HCT116 (cell line): ENCODE measurements around the gene BRDT.

Experiments
- EZH2 ChIP-seq: fragments of 200-600 bp; sonication (generic); IDR thresholded peaks from 2 replicates; pipeline ENCODE4 v1.6.1; 2017; ENCODE audit warnings: antibody characterized with exemption, mixed run types
- POLR2A ChIP-seq: IDR thresholded peaks from 2 replicates; pipeline ENCODE4 v1.7.0; 2011; ENCODE audit warnings: borderline replicate concordance; ENCODE audit not compliant: insufficient read depth, insufficient read length; ENCODE audit errors: extremely low read depth
- POLR2AphosphoS5 ChIP-seq: IDR thresholded peaks from 2 replicates; pipeline ENCODE4 v1.6.1; 2011; ENCODE audit warnings: mild to moderate bottlenecking, low read depth, low read length, moderate library complexity
- SIN3A ChIP-seq: IDR thresholded peaks from 2 replicates; pipeline ENCODE4 v1.6.1; 2012; ENCODE audit warnings: low read depth
- TF ChIP-seq, protein P1 (sequence below): IDR thresholded peaks from 2 replicates; pipeline ENCODE4 v1.6.1; 2011; ENCODE audit warnings: mild to moderate bottlenecking, low read length, moderate library complexity; ENCODE audit not compliant: insufficient replicate concordance; ENCODE audit errors: extremely low read depth
- TF ChIP-seq, protein P2 (sequence below), 3 experiments: fragments of 200-600 bp in 1 of 3; sonication (generic) in 1 of 3; IDR thresholded peaks in 2 of 3; conservative IDR thresholded peaks in 1 of 3; 2 replicates each; pipeline ENCODE4 v1.5.1; 2012 to 2017; ENCODE audit warnings: low read depth in 2 of 3, low read length in 2 of 3, antibody characterized with exemption in 1 of 3, borderline replicate concordance in 1 of 3, control low read depth in 1 of 3, mild to moderate bottlenecking in 1 of 3, mixed read lengths in 1 of 3, mixed run types in 1 of 3, moderate library complexity in 1 of 3; ENCODE audit not compliant: insufficient read depth in 1 of 3
- TF ChIP-seq, protein P3 (sequence below): IDR thresholded peaks from 2 replicates; pipeline ENCODE4 v1.6.1; 2012

DNA sequence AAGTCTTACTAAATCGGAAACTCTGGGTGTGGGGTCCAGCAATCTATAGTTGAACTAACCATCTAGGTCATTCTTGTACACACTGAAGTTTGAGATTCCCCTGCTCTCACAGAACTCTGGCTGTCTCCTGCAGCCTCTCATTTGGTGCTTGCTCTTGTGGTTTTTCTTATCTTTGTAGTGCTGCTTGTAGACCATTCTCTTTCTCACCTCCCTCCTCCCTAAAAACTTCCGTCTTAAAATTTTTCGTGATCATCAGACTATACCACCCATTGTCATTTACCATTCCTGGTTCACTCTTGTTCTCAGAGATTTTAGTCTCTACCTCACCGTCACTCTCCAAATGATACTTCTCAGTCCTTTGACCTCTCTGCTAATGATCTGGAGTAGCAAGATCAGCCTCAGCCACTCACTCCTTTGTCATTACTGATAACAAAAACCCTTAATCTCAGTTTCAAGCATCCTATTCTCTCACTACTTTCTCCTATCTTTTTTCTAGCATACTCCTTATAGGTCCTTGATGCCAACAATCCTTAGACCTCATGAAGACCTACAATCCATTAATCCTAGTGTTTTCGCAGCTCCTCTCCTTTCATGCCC, 67.6 kb downstream of the BRDT start:
- TF ChIP-seq, protein P1, sequence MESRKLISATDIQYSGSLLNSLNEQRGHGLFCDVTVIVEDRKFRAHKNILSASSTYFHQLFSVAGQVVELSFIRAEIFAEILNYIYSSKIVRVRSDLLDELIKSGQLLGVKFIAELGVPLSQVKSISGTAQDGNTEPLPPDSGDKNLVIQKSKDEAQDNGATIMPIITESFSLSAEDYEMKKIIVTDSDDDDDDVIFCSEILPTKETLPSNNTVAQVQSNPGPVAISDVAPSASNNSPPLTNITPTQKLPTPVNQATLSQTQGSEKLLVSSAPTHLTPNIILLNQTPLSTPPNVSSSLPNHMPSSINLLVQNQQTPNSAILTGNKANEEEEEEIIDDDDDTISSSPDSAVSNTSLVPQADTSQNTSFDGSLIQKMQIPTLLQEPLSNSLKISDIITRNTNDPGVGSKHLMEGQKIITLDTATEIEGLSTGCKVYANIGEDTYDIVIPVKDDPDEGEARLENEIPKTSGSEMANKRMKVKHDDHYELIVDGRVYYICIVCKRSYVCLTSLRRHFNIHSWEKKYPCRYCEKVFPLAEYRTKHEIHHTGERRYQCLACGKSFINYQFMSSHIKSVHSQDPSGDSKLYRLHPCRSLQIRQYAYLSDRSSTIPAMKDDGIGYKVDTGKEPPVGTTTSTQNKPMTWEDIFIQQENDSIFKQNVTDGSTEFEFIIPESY: no peak
- no peak for TF ChIP-seq POLR2A
- TF ChIP-seq, protein P2, sequence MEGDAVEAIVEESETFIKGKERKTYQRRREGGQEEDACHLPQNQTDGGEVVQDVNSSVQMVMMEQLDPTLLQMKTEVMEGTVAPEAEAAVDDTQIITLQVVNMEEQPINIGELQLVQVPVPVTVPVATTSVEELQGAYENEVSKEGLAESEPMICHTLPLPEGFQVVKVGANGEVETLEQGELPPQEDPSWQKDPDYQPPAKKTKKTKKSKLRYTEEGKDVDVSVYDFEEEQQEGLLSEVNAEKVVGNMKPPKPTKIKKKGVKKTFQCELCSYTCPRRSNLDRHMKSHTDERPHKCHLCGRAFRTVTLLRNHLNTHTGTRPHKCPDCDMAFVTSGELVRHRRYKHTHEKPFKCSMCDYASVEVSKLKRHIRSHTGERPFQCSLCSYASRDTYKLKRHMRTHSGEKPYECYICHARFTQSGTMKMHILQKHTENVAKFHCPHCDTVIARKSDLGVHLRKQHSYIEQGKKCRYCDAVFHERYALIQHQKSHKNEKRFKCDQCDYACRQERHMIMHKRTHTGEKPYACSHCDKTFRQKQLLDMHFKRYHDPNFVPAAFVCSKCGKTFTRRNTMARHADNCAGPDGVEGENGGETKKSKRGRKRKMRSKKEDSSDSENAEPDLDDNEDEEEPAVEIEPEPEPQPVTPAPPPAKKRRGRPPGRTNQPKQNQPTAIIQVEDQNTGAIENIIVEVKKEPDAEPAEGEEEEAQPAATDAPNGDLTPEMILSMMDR (IDR thresholded peaks at IDR 0.05 in 2 of 3, conservative IDR thresholded peaks at IDR 0.05 in 1 of 3; ENCODE audit: borderline replicate concordance in 1 of 3, insufficient read depth in 1 of 3, low read depth in 2 of 3, low read length in 2 of 3): no peak
- TF ChIP-seq EZH2: no peak
- TF ChIP-seq, protein P3, sequence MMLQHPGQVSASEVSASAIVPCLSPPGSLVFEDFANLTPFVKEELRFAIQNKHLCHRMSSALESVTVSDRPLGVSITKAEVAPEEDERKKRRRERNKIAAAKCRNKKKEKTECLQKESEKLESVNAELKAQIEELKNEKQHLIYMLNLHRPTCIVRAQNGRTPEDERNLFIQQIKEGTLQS: no peak
- TF ChIP-seq POLR2AphosphoS5: no peak
- TF ChIP-seq SIN3A: no peak
